Spinal cord (tissue), 10 donors: ENCODE measurements around the gene TMEM238L. TPM values are rescaled to one million over a fixed set of nuclear protein-coding genes. Genes with fewer than 3 reads are reported as not detected.

Experiments
- DNase-seq, 6 donors: peaks; one replicate each; pipeline versions ENCODE4 v3.0.0 to v3.0.0-alpha.2; 2013 to 2015; ENCODE audit warnings: low spot score in 6 of 6, low read depth in 4 of 6
- H3K27ac ChIP-seq: one replicate; pipeline ENCODE4 v1.5.1; 2013; ENCODE audit warnings: low read depth, low read length, control low read depth
- H3K27me3 ChIP-seq: one replicate; pipeline ENCODE4 v1.6.1; 2013; ENCODE audit warnings: low read length; ENCODE audit not compliant: control insufficient read depth, insufficient read depth
- H3K36me3 ChIP-seq: one replicate; pipeline ENCODE4 v1.6.1; 2013; ENCODE audit warnings: low read length; ENCODE audit not compliant: control insufficient read depth, insufficient read depth
- H3K4me1 ChIP-seq: one replicate; pipeline ENCODE4 v1.6.1; 2013; ENCODE audit warnings: low read length; ENCODE audit not compliant: control insufficient read depth, insufficient read depth
- H3K4me3 ChIP-seq: one replicate; pipeline ENCODE4 v1.5.1; 2013; ENCODE audit warnings: low read depth, low read length, control low read depth
- H3K9me3 ChIP-seq: one replicate; pipeline ENCODE4 v1.6.1; 2013; ENCODE audit warnings: low read length; ENCODE audit not compliant: control insufficient read depth, insufficient read depth
- WGBS: methylation state at CpG from one replicate; pipeline ENCODE4 v1.1.5; 2013; ENCODE audit warnings: missing lambda C conversion rate; ENCODE audit not compliant: insufficient coverage; 5-methylcytosine and 5-hydroxymethylcytosine counted together
- polyA plus RNA-seq, 2 donors: library from polyadenylated mRNA; unstranded; fragments of 120-200 nt; gene quantifications; one replicate each; pipeline ENCODE4 v1.2.1, GENCODE V29; 2013; ENCODE audit not compliant: insufficient read length in 2 of 2
- total RNA-seq, 2 donors: library from RNA; depleted of rRNA in 1 of 2; stranded (reverse); fragments of 120-200 nt in 1 of 2; fragments of >200 nt in 1 of 2; gene quantifications; one replicate each; pipeline versions ENCODE4 v1.2.3 to v1.2.4, GENCODE V29; 2013 to 2014
- donor health status: healthy.

Gene TMEM238L
- total and polyA plus RNA-seq, 4 donors, result 0.30 TPM; not detected in 3

- peak in 2 of 6 donors; percentile 61 to 72 for DNase-seq
- no peaks in the 10 kb centered on the region for H3K36me3 ChIP-seq
- no peak overlapping the region for H3K4me3 ChIP-seq
- peak overlapping the region; percentile 33 for H3K27ac ChIP-seq
- 67% methylated on average over 1 of the region's 2 CpGs for WGBS
- no peaks in the 10 kb centered on the region for H3K9me3 ChIP-seq
- H3K27me3 ChIP-seq, result no peaks in the 10 kb centered on the region
- H3K4me1 ChIP-seq, result peaks cover 13% of the 10 kb centered on the region
These were observed 35.1 kb downstream of the TMEM238L start for GRCh38 chr17:10768750-10769251.

GRCh38 chr17:10767232-10767631 is 36.7 kb downstream of the TMEM238L start:
- peaks cover 13% of the 10 kb centered on the region for H3K4me1 ChIP-seq
- H3K4me3 ChIP-seq, result no peak overlapping the region
- no peaks in the 10 kb centered on the region for H3K9me3 ChIP-seq
- H3K27me3 ChIP-seq, result no peaks in the 10 kb centered on the region
- H3K27ac ChIP-seq, result no peak overlapping the region
- WGBS, result 100% methylated on average over 2 of the region's 4 CpGs
- no peaks in the 10 kb centered on the region for H3K36me3 ChIP-seq
- DNase-seq, result no peak

- DNase-seq, result no peak
- Histone ChIP-seq H3K9me3 (no peaks in the 10 kb centered on the region), H3K27me3 (no peaks in the 10 kb centered on the region), H3K4me3 (no peak overlapping the region), H3K4me1 (no peaks in the 10 kb centered on the region), H3K36me3 (no peaks in the 10 kb centered on the region), H3K27ac (no peak overlapping the region)
- WGBS, result no CpG with 5 or more reads among the region's 1 CpG
These were observed 41.9 kb downstream of the TMEM238L start for GRCh38 chr17:10762037-10762436.

GRCh38 chr17:10761281-10761680 is 42.6 kb downstream of the TMEM238L start:
- Histone ChIP-seq H3K4me1 (no peaks in the 10 kb centered on the region), H3K9me3 (no peaks in the 10 kb centered on the region), H3K27ac (no peak overlapping the region), H3K27me3 (no peaks in the 10 kb centered on the region), H3K4me3 (no peak overlapping the region), H3K36me3 (no peaks in the 10 kb centered on the region)
- WGBS, result 83% methylated on average over 1 of the region's 2 CpGs
- DNase-seq, result no peak

- Histone ChIP-seq H3K27ac (no peak overlapping the region), H3K27me3 (peaks cover 2% of the 10 kb centered on the region), H3K4me3 (no peak overlapping the region), H3K36me3 (peaks cover 3% of the 10 kb centered on the region), H3K4me1 (peaks cover 14% of the 10 kb centered on the region), H3K9me3 (no peaks in the 10 kb centered on the region)
- WGBS, result 84% methylated on average over 3 of the region's 6 CpGs
- no peak for DNase-seq
These were observed 45.8 kb downstream of the TMEM238L start for GRCh38 chr17:10758062-10758461.

GRCh38 chr17:10757647-10758046 is 46.3 kb downstream of the TMEM238L start:
- H3K27me3 ChIP-seq, result peaks cover 2% of the 10 kb centered on the region
- peaks cover 3% of the 10 kb centered on the region for H3K36me3 ChIP-seq
- no peaks in the 10 kb centered on the region for H3K9me3 ChIP-seq
- 76% methylated on average over 2 of the region's 2 CpGs for WGBS
- H3K4me3 ChIP-seq, result no peak overlapping the region
- no peak overlapping the region for H3K27ac ChIP-seq
- H3K4me1 ChIP-seq, result peaks cover 14% of the 10 kb centered on the region
- DNase-seq, result no peak

- Histone ChIP-seq H3K27ac (no peak overlapping the region), H3K4me1 (peaks cover 14% of the 10 kb centered on the region), H3K27me3 (peaks cover 2% of the 10 kb centered on the region), H3K36me3 (peaks cover 3% of the 10 kb centered on the region), H3K9me3 (no peaks in the 10 kb centered on the region), H3K4me3 (no peak overlapping the region)
- WGBS, result 95% methylated on average over 6 of the region's 6 CpGs
- no peak for DNase-seq
These were observed 46.8 kb downstream of the TMEM238L start for GRCh38 chr17:10757067-10757466.

GRCh38 chr17:10756619-10757018 is 47.3 kb downstream of the TMEM238L start:
- 100% methylated on average over 2 of the region's 2 CpGs for WGBS
- H3K9me3 ChIP-seq, result no peaks in the 10 kb centered on the region
- H3K4me1 ChIP-seq, result peaks cover 14% of the 10 kb centered on the region
- no peak overlapping the region for H3K4me3 ChIP-seq
- peaks cover 2% of the 10 kb centered on the region for H3K27me3 ChIP-seq
- H3K27ac ChIP-seq, result no peak overlapping the region
- H3K36me3 ChIP-seq, result peaks cover 3% of the 10 kb centered on the region
- DNase-seq, result no peak

GRCh38 chr17:10756185-10756584 is 47.7 kb downstream of the TMEM238L start:
- no peak for DNase-seq
- Histone ChIP-seq H3K27ac (no peak overlapping the region), H3K4me3 (no peak overlapping the region), H3K27me3 (peaks cover 2% of the 10 kb centered on the region), H3K36me3 (peaks cover 3% of the 10 kb centered on the region), H3K9me3 (no peaks in the 10 kb centered on the region), H3K4me1 (peaks cover 18% of the 10 kb centered on the region)
- WGBS, result no CpG with 5 or more reads among the region's 1 CpG

- H3K27ac ChIP-seq, result no peak overlapping the region
- H3K4me3 ChIP-seq, result no peak overlapping the region
- no peaks in the 10 kb centered on the region for H3K9me3 ChIP-seq
- peaks cover 18% of the 10 kb centered on the region for H3K4me1 ChIP-seq
- H3K27me3 ChIP-seq, result peaks cover 2% of the 10 kb centered on the region
- 77% methylated on average over 3 of the region's 3 CpGs for WGBS
- DNase-seq, result no peak
- peaks cover 3% of the 10 kb centered on the region for H3K36me3 ChIP-seq
These were observed 48.2 kb downstream of the TMEM238L start for GRCh38 chr17:10755592-10756127.
